K562 (cell line): Measurements from ENCODE around the gene PIK3R2. TPM values are rescaled to one million over a fixed set of nuclear protein-coding genes. Genes with fewer than 3 reads are reported as not detected.

Source experiments
- ATAC-seq: fragments of 200-7000 bp; cut with Tn5 transposase; 3 replicates; pipeline ENCODE4 v1.9.1; 2020; ENCODE audit warnings: moderate library complexity
- BruUV-seq: library from RNA; stranded (reverse); fragments of 400-500 nt; replicated peaks from 2 replicates; lab custom pipeline; 2021; lab: Mats Ljungman, UMichigan
- CTCF ChIA-PET: fragments of 300-600 bp; formaldehyde crosslinking; extraction: SDS; loops from one replicate; lab custom pipeline; 2021; ENCODE audit warnings: low intra/inter-chr PET ratio; lab: Yijun Ruan, JAX
- POLR2A ChIA-PET: fragments of 300-600, 350-650 bp; sonication (Branson Sonifier 250); formaldehyde crosslinking; extraction: SDS; loops from one replicate; lab custom pipeline; 2021; ENCODE audit warnings: antibody characterized with exemption, inconsistent platforms; lab: Yijun Ruan, JAX
- DNase-seq, 4 experiments: peaks; one replicate each; pipeline versions ENCODE4 v3.0.0 to v3.0.0-alpha.2; 2011 to 2018; ENCODE audit warnings: low spot score in 3 of 4, mixed read lengths in 3 of 4; ENCODE audit errors: extremely low read depth in 1 of 4
- FAIRE-seq: peaks from 2 replicates; lab custom pipeline; 2011; peaks lifted over from hg19 to GRCh38; lab: Jason Lieb, UNC
- H2AFZ ChIP-seq: 2 replicates; pipeline ENCODE4 v1.6.0; 2011; ENCODE audit warnings: low read depth, low read length, control low read depth, inconsistent platforms
- H3K27ac ChIP-seq: fragments of 200-600 bp; 3 replicates; pipeline ENCODE4 v1.8.0; 2011; ENCODE audit warnings: low read depth, mild to moderate bottlenecking, control low read depth, inconsistent platforms, low read length, moderate library complexity, mixed read lengths; ENCODE audit errors: extremely low read depth
- H3K27me3 ChIP-seq, 2 experiments: fragments of 300-600 bp in 1 of 2; 2 replicates in 1 of 2; 3 replicates in 1 of 2; pipeline versions ENCODE4 v1.6.0 to v1.8.0; 2011; ENCODE audit warnings: inconsistent platforms in 2 of 2, low read length in 2 of 2, mild to moderate bottlenecking in 1 of 2, mixed read lengths in 1 of 2, moderate library complexity in 1 of 2; ENCODE audit not compliant: control insufficient read depth in 2 of 2, insufficient read depth in 2 of 2
- H3K36me3 ChIP-seq: fragments of 300-600 bp; 3 replicates; pipeline ENCODE4 v1.8.0; 2011; ENCODE audit warnings: mild to moderate bottlenecking, low read length, inconsistent platforms; ENCODE audit not compliant: control insufficient read depth, insufficient read depth
- H3K4me1 ChIP-seq, 2 experiments: fragments of 200-600 bp in 1 of 2; replicated peaks in 1 of 2; 2 replicates in 1 of 2; 3 replicates in 1 of 2; pipeline versions ENCODE4 v1.5.1 to v1.8.0; 2011; ENCODE audit warnings: inconsistent platforms in 2 of 2, low read length in 2 of 2, mild to moderate bottlenecking in 1 of 2, mixed read lengths in 1 of 2, moderate library complexity in 1 of 2; ENCODE audit not compliant: control insufficient read depth in 2 of 2, insufficient read depth in 2 of 2
- H3K4me2 ChIP-seq: 2 replicates; pipeline ENCODE4 v1.6.1; 2011; ENCODE audit warnings: low read length, control low read depth, inconsistent platforms, mixed read lengths; ENCODE audit not compliant: insufficient read depth
- H3K4me3 ChIP-seq: fragments of 200-600 bp; sonication (generic), shearing (Covaris generic); 2 replicates; pipeline ENCODE4 v1.5.1; 2016; ENCODE audit warnings: control low read depth, inconsistent platforms
- H3K79me2 ChIP-seq: fragments of 200-600 bp; 3 replicates; pipeline ENCODE4 v1.8.0; 2011; ENCODE audit warnings: low read length, inconsistent platforms; ENCODE audit not compliant: control insufficient read depth, insufficient read depth
- H3K9ac ChIP-seq, 2 experiments: 2 replicates each; pipeline versions ENCODE4 v1.6.0 to v1.6.1; 2011; ENCODE audit warnings: low read depth in 2 of 2, low read length in 2 of 2, control low read depth in 1 of 2, inconsistent platforms in 1 of 2, mild to moderate bottlenecking in 1 of 2, mixed read lengths in 1 of 2; ENCODE audit not compliant: insufficient read depth in 1 of 2
- H3K9me1 ChIP-seq: one replicate; pipeline ENCODE4 v1.6.0; 2011; ENCODE audit warnings: inconsistent platforms, mild to moderate bottlenecking, low read length, moderate library complexity; ENCODE audit not compliant: control insufficient read depth, insufficient read depth
- H3K9me3 ChIP-seq: replicated peaks from 2 replicates; pipeline ENCODE4 v1.5.1; 2011; ENCODE audit warnings: low read depth, low read length, inconsistent platforms; ENCODE audit not compliant: control insufficient read depth, insufficient read depth
- H4K20me1 ChIP-seq: replicated peaks from 2 replicates; pipeline ENCODE4 v1.6.1; 2011; ENCODE audit warnings: low read length, inconsistent platforms, mixed read lengths; ENCODE audit not compliant: control insufficient read depth, insufficient read depth
- CBFA2T3 ChIP-seq: fragments of 450-650 bp; IDR thresholded peaks from 2 replicates; pipeline ENCODE4 v1.6.1; 2017
- CEBPB ChIP-seq: fragments of 450-650 bp; IDR thresholded peaks from 2 replicates; pipeline ENCODE4 v1.6.1; 2016; ENCODE audit warnings: missing genetic modification characterization, missing compliant biosample characterization
- CEBPG ChIP-seq, 3 experiments: fragments of 200-800 bp in 1 of 3; sonication (Bioruptor generic) in 1 of 3; sonication (generic) in 1 of 3; formaldehyde crosslinking in 1 of 3; IDR thresholded peaks in 2 of 3; conservative IDR thresholded peaks in 1 of 3; 2 replicates each; pipeline versions ENCODE4 v1.6.1 to v1.8.0; 2016 to 2022; ENCODE audit warnings: missing compliant biosample characterization in 2 of 3, missing genetic modification characterization in 2 of 3, mild to moderate bottlenecking in 1 of 3, missing genetic modification reagents in 1 of 3
- ZNF140 ChIP-seq: fragments of 250-450 bp; sonication (Bioruptor Pico); IDR thresholded peaks from 2 replicates; pipeline ENCODE4 v1.8.0; 2021; ENCODE audit warnings: moderate library complexity, mild to moderate bottlenecking, inconsistent platforms
- ZNF146 ChIP-seq: IDR thresholded peaks from one replicate; pipeline ENCODE4 v1.6.1; 2018; ENCODE audit warnings: missing compliant biosample characterization; ENCODE audit not compliant: unreplicated experiment
- WGBS: fragments of 100-300 bp; shearing (Covaris generic); methylation state at CpG from one replicate; pipeline ENCODE4 v1.1.6; 2016; ENCODE audit warnings: low coverage, mixed read lengths; ENCODE audit not compliant: insufficient coverage; ENCODE audit errors: missing lambda C conversion rate; 5-methylcytosine and 5-hydroxymethylcytosine counted together
- in situ Hi-C: fragments of 300-500 bp; cut with MboI; formaldehyde crosslinking; loops from 4 replicates; pipeline ENCODE4 v1.15.0; 2018; ENCODE audit warnings: inconsistent platforms, mixed read lengths
- intact Hi-C: fragments of 100-400 bp; cut with micrococcal nuclease; formaldehyde crosslinking; loops from 2 replicates; pipeline ENCODE4 v1.14.2; 2022
- polyA plus RNA-seq, 8 experiments: library from polyadenylated mRNA; depleted of rRNA in 4 of 8; stranded (reverse) in 5 of 8; unstranded in 3 of 8; fragments of >200 nt; fragmentation: Nextera tagmentation in 2 of 8; fragmentation: Illumina TruSeq in 1 of 8; extraction: Ambion mirVana in 2 of 8; extraction: Trizol in 1 of 8; gene quantifications; 2 replicates each; pipeline versions ENCODE4 v1.2.1 to v1.2.3, GENCODE V29; 2011 to 2014; ENCODE audit warnings: inconsistent platforms in 1 of 8, missing spikeins in 1 of 8
- total RNA-seq, 7 experiments: library from RNA; depleted of rRNA in 6 of 7; stranded (reverse); fragments of >200 nt in 6 of 7; fragmentation: Illumina TruSeq in 2 of 7; extraction: Trizol in 2 of 7; gene quantifications; 2 replicates each; pipeline versions ENCODE4 v1.2.1 to v1.2.3, GENCODE V29; 2011 to 2021; ENCODE audit warnings: low replicate concordance in 1 of 7

PIK3R2 gene
- total and polyA plus RNA-seq, 9 of the 15 experiments (the other 6 are each of a cell fraction or from before 2014, with no cell fraction given), result 0.39 to 37.9 (median 5.3) TPM

DNA sequence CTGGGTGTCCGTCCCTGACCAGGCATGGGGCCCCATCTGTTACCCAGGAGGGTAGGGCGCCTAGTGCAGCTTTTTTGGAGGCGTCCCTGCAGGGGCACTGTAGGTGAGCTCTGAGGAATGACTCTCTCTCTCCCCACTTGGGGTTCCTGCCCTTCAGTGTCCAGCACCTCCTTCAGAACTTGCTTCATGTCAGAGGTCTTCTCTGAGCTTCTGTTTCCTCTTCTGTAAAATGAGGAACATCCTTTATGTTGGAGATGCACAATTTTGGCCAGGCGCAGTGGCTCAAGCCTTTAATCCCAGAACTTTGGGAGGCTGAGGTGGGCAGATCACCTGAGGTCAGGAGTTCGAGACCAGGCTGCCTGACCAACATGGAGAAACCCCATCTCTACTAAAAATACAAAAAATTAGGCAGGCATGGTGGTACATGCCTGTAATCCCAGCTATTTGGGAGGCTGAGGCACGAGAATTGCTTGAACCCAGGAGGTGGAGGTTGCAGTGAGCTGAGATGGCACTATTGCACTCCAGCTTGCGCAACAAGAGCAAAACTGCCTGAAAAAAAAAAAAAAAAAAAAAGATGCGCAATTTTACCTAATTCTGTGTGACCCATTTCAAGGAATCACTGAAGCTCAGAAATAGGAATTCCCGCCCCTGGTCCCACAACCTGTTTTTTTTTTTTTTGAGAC is 15.2 kb upstream of the PIK3R2 start:
- H2AFZ ChIP-seq, result no peak overlapping the region
- H3K9ac ChIP-seq, result 0 out of 4 replicates have a peak overlapping the region, but pooled peaks of 1 of the 2 experiments have one; percentile 4
- H3K27ac ChIP-seq, result no peak overlapping the region
- no peaks in the 10 kb centered on the region for H4K20me1 ChIP-seq
- no TSS peak for BruUV-seq
- ChIA-PET POLR2A (interaction anchor here (0.6 to 1.9 kb wide), 3 partner anchors 8 to 93 kb away, joined by 3 to 4 read pairs (median 3); no protein-coding TSS in a partner anchor), CTCF (no interaction called here)
- H3K4me2 ChIP-seq, result no peak overlapping the region
- H3K9me1 ChIP-seq, result no peaks in the 10 kb centered on the region
- no peak overlapping the region for H3K4me3 ChIP-seq
- no peaks in the 10 kb centered on the region for H3K27me3 ChIP-seq
- no peaks in the 10 kb centered on the region; a peak in 2 of 5 replicates for H3K4me1 ChIP-seq
- no peaks in the 10 kb centered on the region for H3K79me2 ChIP-seq
- H3K36me3 ChIP-seq, result peaks cover 32% of the 10 kb centered on the region; the same call in 2 of the 3 replicates
- TF ChIP-seq ZNF140 (CRISPR knock-in tag), result no peak
- peak; percentile 74 for TF ChIP-seq CEBPB (tag)
- 0 out of 2 replicates have a peak, but pooled peaks have one; percentile 31 for TF ChIP-seq CEBPG (CRISPR knock-in tag; IDR thresholded peaks at IDR 0.05)
- TF ChIP-seq CEBPG (tag; conservative IDR thresholded peaks at IDR 0.05 in 1 of 2, IDR thresholded peaks at IDR 0.05 in 1 of 2), result peak in 1 of 2 experiments; percentile 32; a peak in 1 of 4 replicates
- no peak for DNase-seq
- in situ Hi-C loops (no loop called here), intact Hi-C loops (no loop called here)
- no peak for ATAC-seq
- 78% methylated on average over 9 of the region's 9 CpGs for WGBS
- FAIRE-seq, result no peak
- no peaks in the 10 kb centered on the region for H3K9me3 ChIP-seq

GRCh38 chr19:18140473-18140872 is 12.5 kb upstream of the PIK3R2 start:
- WGBS, result 94% methylated on average over 1 of the region's 1 CpG
- H3K79me2 ChIP-seq, result no peaks in the 10 kb centered on the region
- in situ Hi-C loops, result no loop called here
- H3K4me3 ChIP-seq, result no peak overlapping the region
- no peak overlapping the region for H2AFZ ChIP-seq
- H4K20me1 ChIP-seq, result no peaks in the 10 kb centered on the region
- FAIRE-seq, result no peak
- H3K36me3 ChIP-seq, result peaks cover 49% of the 10 kb centered on the region; the same call in 2 of the 3 replicates
- H3K27me3 ChIP-seq, result no peaks in the 10 kb centered on the region
- no peak for ATAC-seq
- H3K27ac ChIP-seq, result no peak overlapping the region
- H3K9me3 ChIP-seq, result no peaks in the 10 kb centered on the region
- TF ChIP-seq CBFA2T3 (no peak), ZNF146 (CRISPR knock-in tag) (peak; percentile 58)
- TF ChIP-seq, all 486 proteins: peak for 1
- Histone ChIP-seq H3K4me2 (no peak overlapping the region), H3K9me1 (no peaks in the 10 kb centered on the region), H3K9ac (no peak overlapping the region), H3K4me1 (peaks cover 0 to 4% of the 10 kb centered on the region in 2 experiments; a peak in 2 of 5 replicates)
- BruUV-seq, result no TSS peak
- ChIA-PET CTCF (no interaction called here), POLR2A (no interaction called here)
- DNase-seq, result no peak
- intact Hi-C loops, result no loop called here
